GM10266 (cell line): ENCODE data around the gene CEP55.
"Not testable (repeated sequence)": the region's sequence is repeated elsewhere in the genome, so short reads cannot be mapped to it uniquely, and the experiment has no call there.

Experiments used
- DNase-seq: peaks from one replicate; pipeline ENCODE4 v3.0.0; 2012; ENCODE audit errors: extremely low spot score
- TF ChIP-seq, protein P1 (sequence below): IDR thresholded peaks from 2 replicates; pipeline ENCODE4 v1.5.1; 2012; ENCODE audit warnings: mild to moderate bottlenecking, low read depth; ENCODE audit not compliant: control insufficient read depth, insufficient read depth; ENCODE audit errors: missing control alignments

CEP55 gene

DNA sequence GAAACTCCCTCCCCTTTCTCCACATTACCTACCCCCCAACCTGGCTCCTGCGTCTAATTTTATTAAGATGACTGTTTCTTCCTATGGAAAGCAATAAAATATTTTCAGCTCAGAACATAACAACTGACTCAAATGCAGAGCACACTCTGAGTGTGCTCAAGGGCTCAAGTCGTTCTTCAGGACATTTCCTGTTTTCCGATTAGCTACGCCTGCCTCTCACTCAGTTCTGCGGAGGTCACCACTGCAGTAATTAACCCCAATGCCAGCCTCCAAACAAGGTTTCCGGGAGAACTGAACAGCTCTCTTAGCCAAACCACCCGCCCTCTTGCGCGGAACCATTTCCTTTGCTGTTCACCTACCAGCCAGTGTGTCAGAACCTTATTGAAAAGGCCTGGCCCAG, 33.5 kb upstream of the CEP55 start:
- no peak for DNase-seq
- TF ChIP-seq, protein P1, sequence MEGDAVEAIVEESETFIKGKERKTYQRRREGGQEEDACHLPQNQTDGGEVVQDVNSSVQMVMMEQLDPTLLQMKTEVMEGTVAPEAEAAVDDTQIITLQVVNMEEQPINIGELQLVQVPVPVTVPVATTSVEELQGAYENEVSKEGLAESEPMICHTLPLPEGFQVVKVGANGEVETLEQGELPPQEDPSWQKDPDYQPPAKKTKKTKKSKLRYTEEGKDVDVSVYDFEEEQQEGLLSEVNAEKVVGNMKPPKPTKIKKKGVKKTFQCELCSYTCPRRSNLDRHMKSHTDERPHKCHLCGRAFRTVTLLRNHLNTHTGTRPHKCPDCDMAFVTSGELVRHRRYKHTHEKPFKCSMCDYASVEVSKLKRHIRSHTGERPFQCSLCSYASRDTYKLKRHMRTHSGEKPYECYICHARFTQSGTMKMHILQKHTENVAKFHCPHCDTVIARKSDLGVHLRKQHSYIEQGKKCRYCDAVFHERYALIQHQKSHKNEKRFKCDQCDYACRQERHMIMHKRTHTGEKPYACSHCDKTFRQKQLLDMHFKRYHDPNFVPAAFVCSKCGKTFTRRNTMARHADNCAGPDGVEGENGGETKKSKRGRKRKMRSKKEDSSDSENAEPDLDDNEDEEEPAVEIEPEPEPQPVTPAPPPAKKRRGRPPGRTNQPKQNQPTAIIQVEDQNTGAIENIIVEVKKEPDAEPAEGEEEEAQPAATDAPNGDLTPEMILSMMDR: no peak

DNA sequence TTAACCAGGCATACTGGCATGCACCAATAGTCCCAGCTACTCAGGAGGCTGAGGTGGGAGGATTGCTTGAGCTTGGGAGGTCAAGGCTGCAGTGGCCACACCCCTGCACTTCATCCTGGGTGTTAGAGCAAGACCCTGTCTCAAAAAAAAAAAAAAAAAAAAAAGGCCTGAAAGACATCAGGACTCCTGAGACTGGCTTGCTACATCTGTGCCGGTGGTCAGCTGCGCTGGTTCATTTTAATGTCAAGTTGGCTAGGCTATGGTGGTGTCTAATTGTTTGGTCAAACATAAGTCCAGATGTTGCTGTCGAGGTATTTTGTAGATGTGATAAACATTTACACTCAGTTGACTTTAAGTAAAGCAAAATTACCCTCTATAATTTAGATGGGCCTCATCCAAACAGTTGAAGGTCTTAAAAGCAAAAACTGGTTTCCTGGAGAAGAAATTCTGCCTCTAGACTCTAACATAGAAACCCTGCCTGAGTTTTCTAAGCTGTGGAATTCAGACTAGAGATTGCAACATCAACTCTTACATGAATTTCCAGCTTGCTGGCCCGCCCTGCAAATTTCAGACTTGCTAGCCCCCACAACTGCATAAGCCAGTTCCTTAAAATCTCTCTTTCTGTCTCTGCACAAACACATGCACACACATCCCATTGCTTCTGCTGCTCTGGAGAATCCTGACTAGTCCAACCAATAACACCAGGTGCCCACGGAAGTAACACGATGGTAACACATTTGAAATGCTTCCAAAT, 32.5 kb upstream of the CEP55 start:
- no peak for DNase-seq
- TF ChIP-seq, protein P1: no peak

DNA sequence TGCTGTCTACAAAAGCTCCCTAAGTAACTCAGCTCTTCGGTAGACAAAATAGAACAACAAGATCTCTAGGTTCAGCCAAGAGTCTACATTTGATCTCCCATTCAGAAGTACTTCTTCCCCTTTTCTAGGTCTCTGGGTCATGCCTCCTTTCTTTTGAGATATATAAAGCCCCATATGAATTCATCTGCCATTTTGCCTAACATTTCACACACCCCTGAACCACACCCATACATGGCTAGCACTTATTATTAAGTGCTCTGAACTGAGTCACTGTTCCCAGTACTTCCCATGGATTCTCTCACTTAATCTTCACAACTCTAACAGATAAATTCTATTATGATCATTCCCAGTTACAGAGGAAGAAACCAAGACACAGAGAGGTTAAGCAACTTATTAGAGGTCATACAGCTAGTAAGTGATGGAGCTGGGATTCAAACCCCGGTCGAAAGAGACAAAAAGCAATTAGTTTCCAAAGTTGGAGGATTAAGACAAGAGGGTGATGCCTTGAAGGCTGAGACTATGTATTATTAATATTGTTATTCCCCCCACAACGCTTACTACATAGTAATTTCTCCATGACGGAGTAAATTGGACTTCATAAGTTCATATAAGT, 31.5 kb upstream of the CEP55 start:
- TF ChIP-seq, protein P1: no peak
- no peak for DNase-seq

DNA sequence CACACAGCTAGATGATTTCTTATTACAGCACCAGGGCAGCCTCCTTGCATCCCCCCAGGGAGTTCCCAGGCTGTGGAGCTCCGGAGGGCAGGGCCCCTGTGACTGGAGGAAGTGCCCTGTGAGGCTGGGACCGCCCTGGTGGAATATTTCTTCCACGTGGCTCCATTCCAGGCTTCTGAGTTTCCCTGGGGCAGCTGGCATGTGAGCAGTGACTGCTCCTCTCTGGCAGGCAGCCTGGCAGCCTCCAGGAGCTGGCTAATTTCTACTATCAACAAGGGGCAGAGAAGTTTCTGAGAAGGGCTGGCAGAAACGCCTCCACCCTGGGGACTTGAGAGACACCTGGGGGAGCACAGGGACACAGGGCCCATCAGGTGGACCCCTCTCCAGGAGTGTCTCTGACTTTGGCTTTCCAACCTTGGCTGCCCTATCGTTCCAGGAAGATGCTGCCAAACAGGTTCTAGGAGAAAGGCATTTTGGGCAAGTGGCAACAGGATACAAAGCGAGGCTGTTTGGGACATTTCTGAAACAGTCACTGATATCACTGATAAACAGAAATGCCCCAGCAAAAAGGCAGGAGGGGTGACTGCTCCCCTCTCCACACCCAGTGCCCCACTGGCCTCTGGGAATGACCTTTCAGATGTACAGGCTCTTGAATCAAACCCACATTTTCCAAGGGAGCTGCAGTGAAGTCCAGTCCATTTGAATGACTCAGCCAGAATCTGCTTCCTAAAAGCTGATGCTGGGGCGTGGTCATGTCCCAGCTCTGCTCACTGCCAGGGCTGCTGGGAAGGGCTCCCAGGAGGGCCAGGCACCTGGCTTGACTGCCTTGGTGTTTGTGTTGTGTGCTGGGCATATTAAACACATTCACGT, 30.4 kb upstream of the CEP55 start:
- TF ChIP-seq, protein P1: no peak
- DNase-seq: no peak

DNA sequence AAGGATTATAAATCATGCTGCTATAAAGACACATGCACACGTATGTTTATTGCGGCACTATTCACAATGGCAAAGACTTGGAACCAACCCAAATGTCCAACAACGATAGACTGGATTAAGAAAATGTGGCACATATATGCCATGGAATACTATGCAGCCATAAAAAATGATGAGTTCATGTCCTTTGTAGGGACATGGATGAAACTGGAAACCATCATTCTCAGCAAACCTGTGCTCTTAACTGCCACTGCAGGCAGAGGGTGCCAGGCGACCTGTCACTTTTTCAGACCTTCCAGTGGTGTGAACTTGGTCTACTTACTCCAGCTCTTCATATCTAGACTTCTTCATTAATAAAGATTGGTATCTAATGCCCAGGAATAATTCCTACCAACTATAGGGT, 28.8 kb upstream of the CEP55 start:
- not testable (repeated sequence) for DNase-seq

DNA sequence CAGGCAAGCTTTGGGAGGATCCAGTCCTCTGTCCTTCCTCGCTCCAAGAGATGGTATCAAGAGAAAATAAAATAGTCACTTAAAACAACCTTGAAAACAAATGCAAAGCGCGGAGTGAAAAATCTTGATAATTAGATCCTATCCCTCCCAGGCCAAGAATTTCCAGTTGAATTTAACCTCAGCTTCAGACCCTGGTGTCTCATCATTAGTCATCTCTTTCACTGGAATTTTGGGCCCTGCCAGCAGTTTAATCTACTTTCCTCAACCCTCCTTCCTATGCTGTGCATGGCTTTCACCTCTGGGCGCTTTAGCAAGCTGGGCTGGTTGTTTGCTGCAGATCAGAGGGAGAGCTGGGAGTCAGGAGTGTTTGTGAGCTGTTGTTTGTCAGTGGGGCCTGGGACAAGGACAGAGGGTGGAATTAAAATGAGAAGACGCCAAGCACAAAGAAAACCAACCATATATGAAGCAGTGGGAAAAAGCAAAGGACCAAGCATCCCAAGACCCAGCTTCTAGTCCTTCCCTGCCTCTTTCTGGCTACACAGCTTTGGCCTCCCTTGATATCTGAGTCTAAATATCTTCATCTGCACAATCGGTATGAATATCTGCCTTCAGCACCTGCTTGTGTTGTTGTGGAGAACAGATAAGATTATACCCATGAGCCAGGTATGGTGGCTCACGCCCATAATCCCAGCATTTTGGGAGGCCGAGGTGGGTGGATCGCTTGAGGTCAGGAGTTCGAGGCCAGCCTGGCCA, 27.8 kb upstream of the CEP55 start:
- DNase-seq: no peak
- TF ChIP-seq, protein P1: no peak

DNA sequence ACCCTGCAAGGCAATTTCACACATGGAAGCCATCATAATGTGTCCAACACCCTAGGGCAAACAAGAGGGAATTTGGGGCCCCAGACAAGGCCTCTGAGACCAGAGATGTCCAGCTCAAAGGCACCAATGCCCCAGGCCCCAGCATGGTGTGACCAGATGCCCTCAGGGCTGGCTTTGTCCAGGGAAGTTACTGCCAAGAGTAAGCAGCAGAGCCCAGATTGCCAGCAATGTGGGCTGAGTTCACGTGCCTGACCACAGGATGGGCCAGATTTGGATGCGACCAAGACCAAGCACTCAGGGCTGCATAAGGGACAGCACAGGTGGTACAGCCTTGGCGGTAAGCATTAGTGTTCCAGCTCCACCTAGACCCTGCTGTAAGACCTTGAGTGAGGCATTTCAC, 27.0 kb upstream of the CEP55 start:
- DNase-seq: no peak
- TF ChIP-seq, protein P1: no peak
